ENCODE measurements around the gene SF3B1.
"Not testable (repeated sequence)": the region's sequence is repeated elsewhere in the genome, so short reads cannot be mapped to it uniquely, and the experiment has no call there.

The SF3B1 gene

DNA sequence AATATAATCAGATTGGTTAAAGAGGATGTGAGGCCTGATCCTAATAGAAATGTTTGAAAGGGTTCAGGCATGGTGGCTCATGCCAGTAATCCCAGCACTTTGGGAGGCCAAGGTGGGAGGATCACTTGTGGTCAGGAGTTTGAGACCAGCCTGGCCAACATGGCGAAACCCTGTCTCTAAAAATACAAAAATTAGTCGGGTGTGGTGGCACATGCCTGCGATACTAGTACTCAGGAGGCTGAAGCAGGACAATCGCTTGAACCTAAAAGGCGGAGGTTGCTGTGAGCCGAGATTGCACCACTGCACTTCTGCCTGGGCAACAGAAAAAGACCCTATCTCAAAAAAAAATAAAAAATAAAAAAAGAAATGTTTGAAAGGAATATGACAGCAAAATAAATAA, 2.3 kb downstream of the SF3B1 start:
- not testable (repeated sequence) for DNase-seq

DNA sequence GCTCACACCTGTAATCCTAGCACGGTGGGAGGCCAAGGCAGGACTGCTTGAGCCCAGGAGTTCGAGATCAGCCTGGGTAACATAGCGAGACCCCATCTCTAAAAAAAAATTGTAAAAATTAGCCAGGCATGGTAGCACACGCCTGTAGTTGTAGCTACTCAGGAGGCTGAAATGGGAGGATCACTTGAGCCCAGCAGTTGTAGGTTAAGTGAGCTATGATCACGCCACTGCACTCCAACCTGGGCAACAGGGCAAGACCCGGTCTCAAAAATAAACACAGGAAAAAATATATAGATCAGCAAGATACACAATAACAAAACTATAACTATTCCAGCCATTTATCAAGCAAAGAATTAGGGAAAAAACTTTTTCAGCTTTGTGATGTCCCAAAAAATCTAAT, 3.0 kb downstream of the SF3B1 start:
- no peak for DNase-seq

DNA sequence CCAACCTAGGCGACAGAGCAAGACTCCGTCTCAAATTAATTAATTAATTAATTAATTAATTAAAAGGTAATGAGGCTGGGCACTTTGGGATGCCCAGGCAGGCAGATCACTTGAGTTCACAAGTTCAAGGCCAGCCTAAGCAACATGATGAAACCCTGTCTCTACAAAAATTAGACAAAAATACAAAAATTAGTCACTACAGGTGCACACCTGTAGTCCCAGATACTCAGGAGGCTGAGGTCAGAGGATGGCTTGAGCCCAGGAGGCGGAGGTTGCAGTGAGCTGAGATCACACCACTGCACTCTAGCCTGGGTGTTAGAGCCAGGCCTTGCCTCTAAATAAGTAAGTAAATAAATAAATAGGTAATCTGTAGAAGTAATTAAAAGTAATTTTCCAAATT, 6.8 kb downstream of the SF3B1 start:
- no peak for DNase-seq

DNA sequence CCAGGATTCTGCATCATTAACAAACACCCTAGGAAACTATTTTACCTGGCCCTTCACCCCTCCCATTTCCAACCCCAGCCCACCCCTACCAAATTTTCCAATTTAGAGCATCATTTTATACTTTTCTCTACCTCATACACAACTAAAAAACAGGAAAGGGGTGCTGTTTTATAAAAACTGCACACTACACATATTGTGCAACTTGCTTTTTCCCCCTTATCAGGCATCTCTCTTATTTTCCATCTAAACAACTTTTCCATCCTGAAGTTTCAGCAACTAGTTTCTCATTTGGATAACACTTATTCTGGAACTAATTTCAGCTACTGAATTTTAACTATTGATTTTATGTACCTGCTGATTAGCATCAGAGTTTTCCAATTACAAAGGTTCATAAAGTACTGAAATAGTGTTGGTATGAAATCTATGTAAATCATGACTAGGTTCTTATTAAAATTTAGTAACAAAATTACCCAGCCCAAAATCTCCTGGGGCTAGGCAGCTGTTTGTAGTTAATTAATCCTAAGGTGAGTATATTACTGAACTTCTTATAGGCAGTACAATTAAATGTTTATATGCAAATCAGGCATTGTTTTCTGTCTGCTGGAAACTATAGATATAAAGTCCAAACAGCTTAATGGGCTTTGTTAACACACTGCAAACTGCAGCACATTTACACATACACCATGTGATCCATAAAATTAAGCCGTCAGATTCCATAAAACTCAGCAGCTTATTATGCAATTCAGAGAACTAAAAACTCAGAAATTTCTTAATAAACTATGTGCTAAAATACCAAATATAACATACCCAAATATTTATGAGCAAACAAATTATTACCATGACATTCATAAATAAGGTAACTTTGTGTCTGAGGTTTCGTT, 7.9 kb downstream of the SF3B1 start:
- no peak for DNase-seq

DNA sequence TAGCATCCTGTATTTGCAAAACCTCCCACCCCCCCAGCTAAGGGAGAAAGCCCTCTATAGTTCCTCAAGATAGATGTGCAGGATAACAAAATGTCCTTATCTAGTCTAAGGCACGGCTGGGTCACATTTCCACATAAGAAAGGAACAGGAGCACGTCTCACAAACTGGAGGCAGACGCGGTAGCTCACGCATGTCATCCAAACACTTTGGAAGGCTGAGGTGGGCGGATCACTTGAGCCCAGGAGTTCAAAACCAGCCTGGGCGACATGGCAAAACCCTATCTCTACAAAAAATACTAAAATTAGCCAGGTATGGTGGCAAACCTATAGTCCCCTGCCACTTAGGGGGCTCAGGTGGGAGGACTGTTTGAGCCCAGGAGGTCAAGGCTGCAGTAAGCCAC, 9.3 kb downstream of the SF3B1 start:
- no peak for DNase-seq

DNA sequence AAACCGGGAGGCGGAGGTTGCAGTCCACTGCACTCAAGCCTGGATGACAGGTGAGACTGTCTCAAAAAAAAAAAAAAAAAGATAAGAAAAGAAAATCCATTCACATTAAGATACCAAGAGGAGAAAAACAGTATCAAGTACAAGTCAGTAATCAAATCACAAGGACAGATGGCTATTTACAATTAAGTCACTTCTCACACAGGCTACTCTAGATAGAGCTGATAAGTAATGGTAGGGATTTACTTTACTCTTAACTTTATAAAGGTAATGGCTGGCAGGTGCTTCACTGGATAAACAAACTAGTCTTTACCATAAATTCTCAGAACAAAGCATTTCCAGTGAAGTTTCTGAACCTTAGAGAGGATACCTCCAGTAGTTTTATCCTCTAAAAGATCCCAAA, 11.5 kb downstream of the SF3B1 start:
- no peak for DNase-seq

DNA sequence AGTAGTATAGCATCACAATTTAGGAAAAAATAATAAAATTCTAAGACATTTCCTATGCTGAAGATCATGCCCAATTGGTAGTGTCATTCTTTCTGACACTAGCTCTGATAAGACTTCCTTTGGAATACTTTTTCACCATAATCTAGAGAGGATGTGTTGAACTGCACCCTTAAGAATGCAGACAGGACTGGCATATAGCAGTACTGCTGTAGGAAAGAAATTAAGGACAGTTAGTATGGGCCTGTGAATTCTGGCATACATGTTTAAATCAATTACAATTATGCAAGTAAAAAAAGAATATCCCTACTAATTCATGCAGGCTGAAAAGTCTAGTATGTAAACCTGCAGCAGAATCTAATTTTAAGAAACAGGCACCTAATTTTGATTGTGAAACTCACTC, 15.4 kb downstream of the SF3B1 start:
- no peak for DNase-seq

DNA sequence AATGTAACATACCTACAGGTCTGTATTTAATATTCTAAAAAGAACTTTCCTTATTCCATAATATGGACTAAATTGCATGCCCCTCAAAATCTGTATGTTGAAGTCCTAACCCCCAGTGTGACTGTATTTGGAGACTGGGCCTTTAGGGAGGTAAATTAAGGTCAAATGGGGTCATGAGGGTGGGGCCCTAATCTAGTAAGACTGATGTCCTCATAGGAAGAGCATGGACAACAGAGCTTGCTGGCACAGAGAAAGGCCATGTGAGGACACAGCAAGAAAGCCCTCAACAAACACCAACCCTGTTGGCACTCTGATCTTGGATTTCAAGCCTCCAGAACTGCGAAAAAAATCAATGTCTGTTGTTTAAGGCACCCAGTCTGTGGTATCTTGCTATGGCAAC, 18.6 kb downstream of the SF3B1 start:
- no peak for DNase-seq

DNA sequence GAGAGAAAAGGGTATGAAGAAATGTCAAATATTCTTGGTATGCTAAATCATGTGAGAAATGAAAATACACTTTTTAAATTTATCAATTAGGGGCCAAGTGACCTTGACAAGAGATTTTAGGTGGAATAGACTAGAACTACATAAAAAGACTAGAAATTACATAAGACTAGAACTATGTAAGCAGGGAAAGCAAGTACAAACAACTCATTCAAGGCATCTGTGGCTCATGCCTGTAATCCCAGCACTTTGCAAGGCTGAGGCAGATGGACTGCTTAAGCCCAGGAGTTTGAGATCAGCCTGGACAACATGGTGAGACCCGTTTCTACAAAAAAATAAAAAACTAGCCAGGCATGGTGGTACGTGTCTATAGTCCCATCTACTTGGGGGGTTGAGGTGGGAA, 20.3 kb downstream of the SF3B1 start:
- no peak for DNase-seq

DNA sequence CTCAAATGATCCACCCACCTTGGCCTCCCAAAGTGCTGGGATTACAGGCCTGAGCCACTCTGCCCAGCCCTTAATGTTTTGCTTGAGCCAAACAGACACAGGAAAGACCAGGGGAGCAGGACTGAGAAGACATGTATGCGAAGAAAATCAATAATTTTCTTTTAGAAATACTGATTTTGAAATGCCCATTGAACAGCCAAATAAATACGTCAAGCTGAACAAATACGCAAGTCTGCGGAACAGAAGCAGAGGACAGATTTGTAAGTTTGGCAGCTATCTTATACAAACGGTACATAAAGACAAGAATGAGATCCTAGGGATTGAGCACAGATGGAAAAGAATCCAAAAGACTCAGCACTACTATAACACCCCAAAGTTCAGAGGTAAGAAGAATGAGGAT, 20.8 kb downstream of the SF3B1 start:
- no peak for DNase-seq

DNA sequence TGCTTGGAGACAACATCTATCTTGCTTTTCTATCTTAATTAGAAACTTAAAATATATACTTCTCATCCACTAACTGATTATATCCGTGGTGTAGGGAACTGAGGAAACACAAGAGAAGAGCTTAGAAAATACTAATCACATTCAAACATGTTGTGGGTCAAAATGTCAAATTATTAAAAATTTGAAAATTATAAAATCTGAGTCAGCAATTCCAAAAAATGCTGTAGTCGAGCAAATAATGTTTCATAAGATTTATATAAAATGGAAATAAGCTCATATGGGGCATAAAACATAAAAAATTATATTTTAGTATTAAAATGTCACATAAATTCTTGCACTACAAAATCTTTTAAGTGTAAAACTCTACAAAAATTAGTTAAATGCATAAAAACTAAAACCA, 29.2 kb downstream of the SF3B1 start:
- no peak for DNase-seq

DNA sequence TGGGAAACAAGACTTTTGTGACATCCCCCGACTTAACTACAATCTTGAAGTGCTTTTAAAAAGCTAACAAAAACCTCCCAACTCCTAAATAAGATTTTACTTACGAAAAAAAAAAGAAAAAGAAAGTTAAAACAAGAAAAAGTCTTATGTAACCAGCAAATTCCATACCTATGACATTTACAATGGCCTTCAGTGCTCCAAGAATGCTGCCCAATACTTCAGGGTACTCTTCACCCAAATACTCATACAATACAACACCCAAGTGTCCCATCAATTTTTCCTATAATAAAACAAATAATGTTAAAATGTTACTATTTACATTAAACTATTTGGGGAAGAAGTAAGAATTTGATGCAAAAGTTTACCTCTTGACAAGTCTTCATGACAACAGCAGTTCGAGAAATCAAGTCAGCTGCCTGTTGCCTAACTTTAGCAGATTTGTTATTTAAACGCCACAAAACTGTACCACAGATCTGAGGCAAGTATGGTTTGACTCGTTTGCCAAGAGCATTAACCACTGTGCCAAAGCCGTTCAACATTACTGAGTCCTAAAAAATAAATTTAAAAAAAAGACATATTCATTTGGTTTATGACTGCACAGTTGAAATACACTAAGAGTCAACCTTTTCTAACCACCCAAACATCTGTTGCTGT, 34.8 kb downstream of the SF3B1 start:
- DNase-seq, result no peak

DNA sequence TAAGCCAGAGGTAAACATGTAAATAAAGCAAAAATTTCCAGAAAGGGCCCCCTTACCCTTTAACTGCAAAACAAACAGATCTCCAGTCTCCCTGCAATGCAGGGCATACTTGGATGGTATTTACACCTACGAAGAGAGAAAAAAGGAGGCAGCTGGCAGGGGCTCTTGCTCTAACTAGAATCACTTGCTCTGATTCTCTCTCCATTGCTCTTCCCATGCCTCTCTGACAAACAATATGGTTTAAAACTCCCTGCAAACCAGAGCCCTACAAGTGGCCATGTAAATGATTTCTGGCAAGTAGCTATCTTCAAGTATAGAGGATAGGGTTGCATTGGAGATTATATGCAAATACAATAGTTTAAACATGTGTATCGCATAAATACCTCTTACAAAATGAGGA, 35.9 kb downstream of the SF3B1 start:
- no peak for DNase-seq

DNA sequence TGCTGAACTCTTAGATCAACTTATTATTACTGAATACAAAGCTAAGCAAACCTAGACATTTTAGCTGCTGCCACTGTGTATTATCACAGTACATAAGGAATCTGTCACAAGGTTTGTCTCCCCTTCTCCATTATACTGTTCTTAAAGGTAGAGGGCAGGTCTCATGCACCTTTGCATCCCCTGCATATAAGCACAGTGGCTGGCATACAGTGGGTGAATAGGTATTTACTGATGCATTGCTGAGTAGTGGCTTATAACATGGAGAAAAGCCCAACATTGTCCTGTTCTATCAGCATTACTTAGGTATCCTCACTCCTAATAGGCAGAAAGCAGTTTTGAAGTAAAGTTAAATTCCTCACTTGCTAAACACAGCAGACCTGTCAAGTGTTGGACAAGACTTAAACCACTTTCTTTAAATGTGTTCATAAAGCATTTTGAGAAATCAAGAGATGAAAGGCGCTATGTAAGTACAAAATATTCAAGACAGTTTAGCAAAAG, 43.6 kb downstream of the SF3B1 start:
- no peak for DNase-seq

DNA sequence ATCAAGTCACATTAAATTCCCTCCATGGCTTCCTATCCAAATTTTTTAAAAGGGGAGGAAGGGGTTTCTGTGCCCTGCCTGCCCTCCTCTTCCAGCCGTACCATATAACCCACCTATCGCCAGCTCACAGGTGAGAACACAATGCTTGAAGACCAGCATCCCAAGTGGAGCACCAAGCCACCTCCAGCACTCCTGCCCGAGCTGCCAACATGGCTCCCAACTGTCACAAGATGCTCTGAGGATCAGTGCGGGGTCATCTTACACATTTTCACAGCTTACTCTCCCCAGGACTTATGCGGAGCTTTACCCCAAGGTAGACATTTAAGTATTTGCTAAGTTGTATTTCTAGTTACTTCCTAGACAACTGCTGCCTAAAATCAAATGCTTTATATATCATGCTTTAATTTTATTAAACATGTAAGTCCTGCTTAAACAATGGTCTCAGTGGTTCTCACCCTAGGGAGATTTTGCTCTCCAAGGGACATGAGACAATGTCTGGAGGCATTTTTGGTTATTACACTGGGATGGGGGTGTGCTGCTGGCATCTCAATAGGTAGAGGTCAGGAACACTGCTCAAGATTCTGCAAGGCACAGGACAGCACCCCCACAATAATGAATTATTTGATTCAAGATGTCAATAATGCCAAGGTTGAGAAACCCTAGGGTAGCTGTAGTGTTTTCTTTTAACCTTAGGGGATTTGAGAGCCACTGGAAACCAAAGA, 45.8 kb downstream of the SF3B1 start:
- DNase-seq, result no peak

DNA sequence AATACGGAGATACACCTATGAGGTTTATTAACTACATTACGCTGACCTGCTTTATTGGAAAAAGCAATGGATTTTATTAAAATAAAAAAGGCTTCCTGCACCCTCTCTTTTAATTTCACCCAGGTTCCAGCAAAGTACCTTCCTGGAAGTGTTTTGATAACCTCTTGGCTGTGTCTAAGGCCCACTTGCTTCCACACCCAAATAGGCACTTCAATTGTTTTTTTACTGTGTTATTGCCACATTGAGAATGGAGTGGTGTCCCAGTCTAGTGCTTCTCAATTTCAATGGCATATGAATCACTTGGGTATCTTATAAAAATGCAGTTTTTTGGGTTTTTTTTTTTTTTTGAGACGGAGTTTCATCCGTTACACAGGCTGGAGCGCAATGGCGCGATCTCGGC, 47.6 kb downstream of the SF3B1 start:
- DNase-seq, result no peak

DNA sequence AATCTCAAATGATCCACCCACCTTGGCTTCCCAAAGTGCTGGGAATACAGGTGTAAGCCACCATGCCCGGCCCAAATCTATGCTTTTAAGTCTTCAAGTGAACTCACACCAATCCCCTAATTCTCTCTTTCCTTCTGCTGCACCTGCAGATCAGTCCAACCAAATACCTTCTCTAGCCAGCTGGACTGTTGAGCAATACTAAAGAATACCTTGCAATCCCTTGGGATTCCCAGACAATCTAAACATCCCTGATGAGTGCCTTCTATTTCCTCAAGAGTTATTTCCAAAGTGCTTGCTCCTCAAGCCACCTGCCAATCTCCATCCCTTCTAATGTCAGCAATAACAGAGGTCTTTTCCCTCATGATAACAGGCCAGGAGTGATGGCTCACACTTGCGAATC, 48.6 kb downstream of the SF3B1 start:
- no peak for DNase-seq

DNA sequence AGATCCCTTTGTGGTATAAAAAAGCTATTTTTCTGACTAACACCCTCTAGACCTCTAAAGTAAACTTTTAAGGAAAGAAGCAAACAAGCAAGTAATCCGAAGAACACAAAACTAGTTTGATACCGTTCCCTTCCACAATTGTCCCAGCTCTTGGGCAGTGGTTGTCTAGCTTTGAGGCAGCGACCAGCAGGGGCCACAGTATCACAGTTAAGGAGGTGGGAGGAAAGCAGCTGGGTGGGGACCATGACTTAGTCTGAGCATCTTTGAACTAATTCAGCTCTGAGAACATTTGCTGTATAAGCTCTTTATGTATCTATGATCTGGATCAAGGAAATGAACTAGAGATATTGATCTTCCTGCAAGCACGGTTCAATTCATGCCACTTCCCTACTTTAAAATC, 51.0 kb downstream of the SF3B1 start:
- no peak for DNase-seq

DNA sequence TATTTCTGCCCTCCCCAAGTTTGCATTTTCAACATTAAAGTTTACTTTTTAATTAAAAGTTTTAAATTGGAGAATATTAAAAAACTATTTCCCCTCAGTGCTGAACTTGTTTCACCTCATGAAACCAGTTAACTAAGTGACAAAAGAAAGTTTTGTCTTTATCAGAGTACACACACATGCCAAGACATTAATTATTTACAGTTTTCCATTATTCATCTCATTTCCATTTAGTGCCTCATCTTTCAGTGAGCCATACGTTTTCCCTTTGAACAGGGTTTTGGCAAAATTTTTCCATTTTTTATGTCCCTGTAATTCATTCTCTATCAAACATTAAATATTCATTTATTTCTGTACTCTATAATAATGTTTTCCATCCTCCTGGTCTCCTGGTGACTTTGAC, 53.2 kb downstream of the SF3B1 start:
- DNase-seq, result no peak

DNA sequence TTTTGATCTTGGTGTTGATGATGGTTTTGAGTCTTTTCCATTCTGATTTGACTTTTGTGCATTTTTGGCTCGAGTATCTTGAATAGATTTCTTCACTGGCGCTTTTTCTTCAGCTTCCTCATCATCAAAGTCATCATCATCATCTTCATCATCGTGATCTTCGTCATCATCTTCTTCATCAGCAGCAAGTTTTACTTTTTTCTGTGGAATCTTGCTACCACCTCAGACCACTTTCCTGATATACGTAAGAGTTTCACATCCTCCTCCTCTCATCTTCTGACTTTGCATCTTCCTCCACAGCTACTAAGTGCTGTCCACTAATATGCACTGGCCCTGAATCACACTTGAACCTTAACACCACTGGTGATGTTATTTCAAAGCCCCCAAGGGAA, 54.9 kb downstream of the SF3B1 start:
- not testable (repeated sequence) for DNase-seq

DNA sequence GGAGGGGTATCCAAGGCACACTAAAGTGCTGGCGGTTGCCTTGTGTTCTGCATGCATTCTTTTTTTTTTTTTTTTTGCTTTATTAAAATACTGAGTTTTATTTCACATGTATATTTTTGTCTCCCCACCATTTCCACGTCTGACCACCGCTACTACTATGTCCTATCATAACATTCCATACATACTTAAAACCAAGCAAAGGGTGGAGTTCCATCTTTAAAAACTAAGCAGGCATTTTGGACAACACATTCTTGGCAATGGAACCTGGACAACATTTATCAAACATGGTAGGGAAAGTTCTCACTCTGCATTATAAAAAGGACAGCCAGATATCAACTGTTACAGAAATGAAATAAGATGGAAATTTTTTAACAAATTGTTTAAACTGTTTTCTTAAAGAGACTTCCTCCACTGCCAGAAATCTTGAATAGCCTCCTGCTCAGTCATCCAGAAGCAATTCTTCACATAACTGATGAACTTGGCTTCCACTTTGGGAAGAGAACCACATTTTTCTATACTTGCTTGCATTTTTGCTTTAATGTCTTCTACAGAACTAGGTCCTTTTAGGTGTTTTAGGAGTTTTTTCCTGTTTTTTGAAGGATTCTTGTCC, 55.4 kb downstream of the SF3B1 start:
- DNase-seq, result not testable (repeated sequence)

DNA sequence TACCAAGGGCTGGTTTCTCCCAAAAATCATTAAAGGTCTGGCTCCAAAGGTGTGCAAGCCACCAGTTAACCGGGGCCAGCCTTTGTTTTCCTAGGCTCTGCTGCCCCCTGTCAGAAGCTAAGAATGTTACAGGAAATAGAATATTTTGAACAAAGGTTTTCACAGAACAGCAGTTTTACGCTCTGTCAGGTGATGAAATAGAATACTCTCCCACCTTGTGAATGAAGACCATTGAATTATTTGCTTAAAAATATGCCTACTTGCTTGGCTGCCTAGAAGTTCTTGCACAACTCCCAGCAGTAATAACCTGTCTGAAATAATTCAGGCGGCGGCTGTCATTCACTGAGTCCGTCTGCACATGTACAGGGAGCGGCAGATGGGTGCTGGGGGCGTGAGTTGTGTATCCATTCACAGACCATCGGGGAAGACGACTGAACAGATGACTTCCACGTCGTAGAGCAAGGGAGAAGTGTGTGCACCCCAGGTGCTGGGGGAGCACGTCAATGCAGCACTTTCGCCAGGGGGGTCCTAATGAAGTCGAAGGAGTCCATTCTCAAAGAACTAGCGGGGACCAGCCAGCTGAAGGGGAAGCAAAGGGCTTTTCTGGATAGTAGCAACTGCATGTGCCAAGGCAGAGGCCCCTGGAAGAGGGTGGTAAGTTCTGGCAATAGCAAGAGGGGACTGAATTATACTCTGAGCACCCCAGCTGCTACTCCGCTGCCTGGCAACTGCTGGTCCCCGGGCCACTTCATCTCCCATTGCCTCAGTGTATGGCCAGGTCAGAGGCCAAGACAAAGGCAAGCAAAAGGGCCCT, 56.1 kb downstream of the SF3B1 start:
- DNase-seq, result peak; percentile 52

DNA sequence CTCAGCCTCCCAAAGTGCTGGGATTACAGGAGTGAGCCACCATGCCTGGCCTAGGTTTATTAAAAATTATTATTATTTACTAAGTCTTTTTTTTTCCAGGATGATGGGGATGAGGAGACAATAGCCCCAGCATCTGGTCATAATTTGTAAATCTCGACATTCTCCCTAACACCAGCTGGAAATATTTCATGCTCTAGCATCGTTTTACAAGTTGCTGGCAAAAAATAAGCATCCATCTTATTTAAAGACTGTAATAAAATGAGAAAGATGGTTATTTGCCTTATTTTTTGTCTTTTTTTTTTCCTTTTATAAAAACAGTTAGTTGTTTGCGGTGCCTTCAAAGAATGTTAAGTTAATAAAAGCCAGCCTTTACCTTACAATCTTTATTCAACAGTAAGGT, 56.7 kb downstream of the SF3B1 start:
- no peak for DNase-seq

Measured in SHP77 treated with DMSO at 0.1 percent for 48 hours (cell line).